HEK293 (cell line): ENCODE measurements around the gene SPARC.

Source experiments
- CTCF ChIA-PET: fragments of 350-600 bp; formaldehyde crosslinking; extraction: SDS; loops from one replicate; lab custom pipeline; 2021; ENCODE audit warnings: antibody characterized with exemption; lab: Yijun Ruan, JAX
- POLR2A ChIA-PET: fragments of 300-600 bp; formaldehyde crosslinking; extraction: SDS; loops from one replicate; lab custom pipeline; 2020; ENCODE audit warnings: antibody characterized with exemption, inconsistent platforms; lab: Yijun Ruan, JAX
- H3K27ac ChIP-seq: fragments of 200-500 bp; sonication (Bioruptor generic); 2 replicates; pipeline ENCODE4 v1.5.1; 2014; ENCODE audit warnings: low read depth, low read length, control low read depth, inconsistent platforms; ENCODE audit errors: extremely low read depth
- H3K36me3 ChIP-seq, 2 experiments: fragments of 200-500 bp in 1 of 2; sonication (Bioruptor generic) in 1 of 2; 1 replicate in 1 of 2; 2 replicates in 1 of 2; pipeline ENCODE4 v1.5.1; 2014 to 2017; ENCODE audit warnings: inconsistent platforms in 2 of 2, low read length in 2 of 2; ENCODE audit not compliant: control insufficient read depth in 2 of 2, insufficient read depth in 1 of 2
- H3K4me1 ChIP-seq: fragments of 200-500 bp; sonication (Bioruptor generic); 2 replicates; pipeline ENCODE4 v1.5.1; 2014; ENCODE audit warnings: mild to moderate bottlenecking, low read length, inconsistent platforms; ENCODE audit not compliant: control insufficient read depth, insufficient read depth
- H3K4me3 ChIP-seq: 2 replicates; pipeline ENCODE4 v1.5.1; 2011; ENCODE audit warnings: low read depth, mild to moderate bottlenecking, control low read depth, low read length, moderate library complexity
- H3K9me3 ChIP-seq: fragments of 200-500 bp; sonication (Bioruptor generic); 2 replicates; pipeline ENCODE4 v1.5.1; 2014; ENCODE audit warnings: low read depth, low read length, inconsistent platforms; ENCODE audit not compliant: control insufficient read depth, insufficient read depth
- HOXD13 ChIP-seq: sonication (generic); formaldehyde crosslinking; IDR thresholded peaks from 2 replicates; pipeline ENCODE4 v1.8.0; 2022; ENCODE audit warnings: missing genetic modification reagents, borderline replicate concordance
- KLF1 ChIP-seq: fragments of 450-650 bp; formaldehyde crosslinking; IDR thresholded peaks from 2 replicates; pipeline ENCODE4 v1.5.1; 2016; ENCODE audit warnings: missing biosample characterization, missing genetic modification characterization
- MEIS1 ChIP-seq: sonication (generic); formaldehyde crosslinking; IDR thresholded peaks from 2 replicates; pipeline ENCODE4 v1.8.1; 2022; ENCODE audit warnings: missing genetic modification reagents, mild to moderate bottlenecking, borderline replicate concordance
- MZF1 ChIP-seq: fragments of 450-650 bp; formaldehyde crosslinking; IDR thresholded peaks from 2 replicates; pipeline ENCODE4 v1.5.1; 2017; ENCODE audit warnings: missing biosample characterization, missing genetic modification characterization, borderline replicate concordance
- OSR2 ChIP-seq: fragments of 450-650 bp; formaldehyde crosslinking; IDR thresholded peaks from 2 replicates; pipeline ENCODE4 v1.5.1; 2016; ENCODE audit warnings: missing biosample characterization, missing genetic modification characterization
- PBX3 ChIP-seq: sonication (generic); formaldehyde crosslinking; IDR thresholded peaks from 2 replicates; pipeline ENCODE4 v1.8.1; 2022; ENCODE audit warnings: mild to moderate bottlenecking, moderate library complexity, missing genetic modification reagents
- PRDM6 ChIP-seq: fragments of 450-650 bp; formaldehyde crosslinking; IDR thresholded peaks from 2 replicates; pipeline ENCODE4 v1.5.1; 2017; ENCODE audit warnings: missing biosample characterization, missing genetic modification characterization
- RBAK ChIP-seq: fragments of 450-650 bp; formaldehyde crosslinking; IDR thresholded peaks from 2 replicates; pipeline ENCODE4 v1.5.1; 2016; ENCODE audit warnings: missing biosample characterization, missing genetic modification characterization
- SCRT1 ChIP-seq: fragments of 450-650 bp; formaldehyde crosslinking; IDR thresholded peaks from 2 replicates; pipeline ENCODE4 v1.5.1; 2016; ENCODE audit warnings: missing biosample characterization, missing genetic modification characterization, borderline replicate concordance
- WT1 ChIP-seq: fragments of 450-650 bp; formaldehyde crosslinking; IDR thresholded peaks from 2 replicates; pipeline ENCODE4 v1.5.1; 2016; ENCODE audit warnings: missing biosample characterization, missing genetic modification characterization
- YY1 ChIP-seq: fragments of 450-650 bp; formaldehyde crosslinking; IDR thresholded peaks from 2 replicates; pipeline ENCODE4 v1.5.1; 2018; ENCODE audit warnings: missing biosample characterization, missing genetic modification characterization
- ZBTB20 ChIP-seq: fragments of 450-650 bp; formaldehyde crosslinking; IDR thresholded peaks from 2 replicates; pipeline ENCODE4 v1.5.1; 2016; ENCODE audit warnings: missing biosample characterization, missing genetic modification characterization
- ZFP37 ChIP-seq: fragments of 450-650 bp; formaldehyde crosslinking; IDR thresholded peaks from 2 replicates; pipeline ENCODE4 v1.5.1; 2016; ENCODE audit warnings: missing biosample characterization, missing genetic modification characterization
- ZNF121 ChIP-seq: fragments of 450-650 bp; formaldehyde crosslinking; IDR thresholded peaks from 2 replicates; pipeline ENCODE4 v1.5.1; 2016; ENCODE audit warnings: missing biosample characterization, missing genetic modification characterization
- ZNF148 ChIP-seq: fragments of 450-650 bp; formaldehyde crosslinking; IDR thresholded peaks from 2 replicates; pipeline ENCODE4 v1.5.0; 2017; ENCODE audit warnings: missing biosample characterization, missing genetic modification characterization, borderline replicate concordance
- ZNF175 ChIP-seq: fragments of 450-650 bp; formaldehyde crosslinking; IDR thresholded peaks from 2 replicates; pipeline ENCODE4 v1.5.1; 2016; ENCODE audit warnings: missing biosample characterization, missing genetic modification characterization
- ZNF23 ChIP-seq: fragments of 450-650 bp; formaldehyde crosslinking; IDR thresholded peaks from 2 replicates; pipeline ENCODE4 v1.5.1; 2016; ENCODE audit warnings: missing biosample characterization, missing genetic modification characterization, borderline replicate concordance
- ZNF239 ChIP-seq: fragments of 450-650 bp; formaldehyde crosslinking; IDR thresholded peaks from 2 replicates; pipeline ENCODE4 v1.5.1; 2016; ENCODE audit warnings: missing biosample characterization, missing genetic modification characterization
- ZNF433 ChIP-seq: fragments of 450-650 bp; formaldehyde crosslinking; IDR thresholded peaks from 2 replicates; pipeline ENCODE4 v1.5.1; 2016; ENCODE audit warnings: missing biosample characterization, missing genetic modification characterization, low read depth
- ZNF549 ChIP-seq: fragments of 450-650 bp; IDR thresholded peaks from 2 replicates; pipeline ENCODE4 v1.5.1; 2018; ENCODE audit warnings: missing biosample characterization, missing genetic modification characterization, mild to moderate bottlenecking, inconsistent platforms, moderate library complexity
- ZNF571 ChIP-seq: fragments of 450-650 bp; formaldehyde crosslinking; IDR thresholded peaks from 2 replicates; pipeline ENCODE4 v1.5.0; 2017; ENCODE audit warnings: missing biosample characterization, missing genetic modification characterization
- ZNF624 ChIP-seq: fragments of 450-650 bp; formaldehyde crosslinking; IDR thresholded peaks from 2 replicates; pipeline ENCODE4 v1.5.1; 2017; ENCODE audit warnings: missing biosample characterization, missing genetic modification characterization
- ZNF785 ChIP-seq: fragments of 450-650 bp; formaldehyde crosslinking; IDR thresholded peaks from 2 replicates; pipeline ENCODE4 v1.5.1; 2016; ENCODE audit warnings: missing biosample characterization, missing genetic modification characterization
- ZNF843 ChIP-seq: fragments of 450-650 bp; formaldehyde crosslinking; IDR thresholded peaks from 2 replicates; pipeline ENCODE4 v1.5.1; 2016; ENCODE audit warnings: missing biosample characterization, missing genetic modification characterization

Gene SPARC

GRCh38 chr5:151709109-151709735 lies 22.5 kb upstream of the SPARC start:
- H3K4me3 ChIP-seq: no peak overlapping the region
- no peak for TF ChIP-seq RBAK (tag by site-specific recombination)
- TF ChIP-seq SCRT1: no peak
- no peak for TF ChIP-seq WT1 (tag by site-specific recombination)
- no peak for TF ChIP-seq OSR2
- no peak for TF ChIP-seq ZNF624
- no peak for TF ChIP-seq ZNF549
- TF ChIP-seq YY1 (tag by site-specific recombination): no peak
- TF ChIP-seq ZBTB20: no peak
- TF ChIP-seq ZNF175 (tag by site-specific recombination): no peak
- TF ChIP-seq ZNF239: no peak
- no peak for TF ChIP-seq HOXD13 (CRISPR knock-in tag)
- TF ChIP-seq ZNF571 (tag by site-specific recombination): no peak
- CTCF ChIA-PET: interaction anchor here (0.7 to 1.6 kb wide), 6 partner anchors 9 to 262 kb away, joined by 3 to 5 read pairs (median 4); partner anchors contain the start of genes SLC36A1 and SPARC
- H3K36me3 ChIP-seq: no peaks in the 10 kb centered on the region
- H3K9me3 ChIP-seq: no peaks in the 10 kb centered on the region
- POLR2A ChIA-PET: interaction anchor here (0.6 to 1.1 kb wide), 2 partner anchors 22 to 52 kb away, joined by 3 to 7 read pairs; partner anchors contain the start of gene SPARC
- no peak overlapping the region for H3K27ac ChIP-seq
- H3K4me1 ChIP-seq: no peaks in the 10 kb centered on the region

- POLR2A ChIA-PET: interaction anchor here (1.0 kb wide), 1 partner anchor 49 kb away, joined by 4 read pairs; no protein-coding TSS in a partner anchor
- Histone ChIP-seq H3K36me3 (no peaks in the 10 kb centered on the region), H3K9me3 (no peaks in the 10 kb centered on the region), H3K4me3 (no peak overlapping the region), H3K27ac (no peak overlapping the region), H3K4me1 (no peaks in the 10 kb centered on the region)
- CTCF ChIA-PET: interaction anchor here (1.0 to 1.8 kb wide), 5 partner anchors 9 to 49 kb away, joined by 3 to 7 read pairs (median 4); partner anchors contain the start of gene SPARC
- TF ChIP-seq ZNF785 (tag by site-specific recombination) (no peak), MEIS1 (CRISPR knock-in tag) (no peak), ZNF23 (tag by site-specific recombination) (no peak), ZNF433 (tag by site-specific recombination) (no peak), PRDM6 (tag by site-specific recombination) (no peak), ZFP37 (tag by site-specific recombination) (no peak), ZNF121 (tag by site-specific recombination) (no peak), PBX3 (CRISPR knock-in tag) (no peak), KLF1 (tag by site-specific recombination) (no peak), ZNF843 (tag by site-specific recombination) (no peak), MZF1 (tag by site-specific recombination) (no peak), ZNF148 (tag by site-specific recombination) (no peak)
Observed at GRCh38 chr5:151708126-151708525, 21.4 kb upstream of the SPARC start.
